Vagina (tissue), 2 donors: ENCODE results near the gene ALAD. TPM values are rescaled to one million over a fixed set of nuclear protein-coding genes. Genes with fewer than 3 reads are reported as not detected.
"Not testable (repeated sequence)": the region's sequence is repeated elsewhere in the genome, so short reads cannot be mapped to it uniquely, and the experiment has no call there.

Experiments used
- DNase-seq, 2 donors: peaks; one replicate each; pipeline ENCODE4 v3.0.0-alpha.2; 2017; ENCODE audit errors: extremely low spot score in 2 of 2
- H3K27ac ChIP-seq: fragments of 200-600 bp; sonication (generic); one replicate; pipeline ENCODE4 v1.5.1; 2019
- H3K27me3 ChIP-seq: fragments of 200-600 bp; sonication (generic); one replicate; pipeline ENCODE4 v1.5.1; 2019
- H3K36me3 ChIP-seq, 2 donors: fragments of 200-600 bp; sonication (generic); one replicate each; pipeline ENCODE4 v1.5.1; 2017 to 2019
- H3K4me1 ChIP-seq: fragments of 200-600 bp; sonication (generic); one replicate; pipeline ENCODE4 v1.5.1; 2019
- H3K4me3 ChIP-seq, 2 donors: fragments of 200-600 bp; sonication (generic); 1 replicate in 1 of 2; 2 replicates in 1 of 2; pipeline ENCODE4 v1.5.1; 2016 to 2019
- H3K9me3 ChIP-seq: fragments of 200-600 bp; sonication (generic); one replicate; pipeline ENCODE4 v1.5.1; 2019
- CTCF ChIP-seq, 3 experiments: fragments of 450-650 bp in 2 of 3; fragments of 200-600 bp in 1 of 3; sonication (generic) in 1 of 3; IDR thresholded peaks; one replicate each; pipeline ENCODE4 v1.5.1; 2017 to 2019; ENCODE audit warnings: antibody characterized with exemption in 3 of 3, mild to moderate bottlenecking in 2 of 3, moderate library complexity in 2 of 3
- POLR2A ChIP-seq, 2 donors: fragments of 450-650 bp; IDR thresholded peaks; one replicate each; pipeline ENCODE4 v1.6.1; 2017; ENCODE audit warnings: antibody characterized with exemption in 2 of 2, mild to moderate bottlenecking in 2 of 2, moderate library complexity in 2 of 2
- POLR2AphosphoS5 ChIP-seq, 2 donors: sonication (generic); formaldehyde crosslinking; IDR thresholded peaks; one replicate each; pipeline ENCODE4 v1.9.0; 2017; ENCODE audit warnings: antibody characterized with exemption in 2 of 2, mild to moderate bottlenecking in 2 of 2, low read depth in 1 of 2; ENCODE audit not compliant: insufficient read depth in 1 of 2
- intact Hi-C: fragments of 100-400 bp; cut with DNase I; formaldehyde crosslinking; loops from one replicate; pipeline ENCODE4 v1.15.1; 2023
- total RNA-seq: library from RNA; depleted of rRNA; stranded (reverse); fragments of >200 nt; gene quantifications from one replicate; pipeline ENCODE4 v1.2.3, GENCODE V29; 2016

The ALAD gene
- total RNA-seq, 1 donor from 2014 or later, result 29.5 TPM

GRCh38 chr9:113409883-113410206, 8.8 kb upstream of the ALAD start:
- TF ChIP-seq POLR2A (IDR thresholded peaks at IDR 0.05) (no peak), POLR2AphosphoS5 (IDR thresholded peaks at IDR 0.05; ENCODE audit: insufficient read depth in 1 of 2, low read depth in 1 of 2) (no peak), CTCF (IDR thresholded peaks at IDR 0.05) (no peak)
- peaks cover 0 to 5% of the 10 kb centered on the region in 2 donors for H3K36me3 ChIP-seq
- DNase-seq, result peak in 1 of 2 donors; percentile 93
- intact Hi-C loops, result no loop called here
- no peaks in the 10 kb centered on the region for H3K27me3 ChIP-seq
- H3K27ac ChIP-seq, result peak overlapping the region; percentile 97
- H3K4me3 ChIP-seq, result peak overlapping the region; percentile 66 to 85
- H3K4me1 ChIP-seq, result peaks cover 16% of the 10 kb centered on the region
- H3K9me3 ChIP-seq, result no peaks in the 10 kb centered on the region

GRCh38 chr9:113409481-113409880, 8.4 kb upstream of the ALAD start:
- Histone ChIP-seq H3K9me3 (no peaks in the 10 kb centered on the region), H3K27ac (peak overlapping the region; percentile 97), H3K4me1 (peaks cover 16% of the 10 kb centered on the region), H3K36me3 (peaks cover 0 to 5% of the 10 kb centered on the region in 2 donors), H3K27me3 (no peaks in the 10 kb centered on the region), H3K4me3 (peak overlapping the region; percentile 66 to 85)
- TF ChIP-seq CTCF (IDR thresholded peaks at IDR 0.05) (no peak), POLR2A (IDR thresholded peaks at IDR 0.05) (no peak)
- intact Hi-C loops, result no loop called here
- DNase-seq, result no peak

GRCh38 chr9:113406873-113407511, 5.9 kb upstream of the ALAD start:
- Histone ChIP-seq H3K27ac (peak overlapping the region; percentile 32), H3K4me1 (peaks cover 17% of the 10 kb centered on the region)
- DNase-seq, H3K9me3 ChIP-seq, H3K4me3 ChIP-seq, H3K36me3 ChIP-seq, H3K27me3 ChIP-seq, intact Hi-C loops: not testable (repeated sequence)
- TF ChIP-seq CTCF (IDR thresholded peaks at IDR 0.05), result peak in 2 of 3 experiments; percentile 63 to 71

GRCh38 chr9:113406353-113406752, 5.3 kb upstream of the ALAD start:
- H3K4me3 ChIP-seq, DNase-seq, H3K27me3 ChIP-seq, H3K36me3 ChIP-seq, intact Hi-C loops, H3K9me3 ChIP-seq: not testable (repeated sequence)
- peak overlapping the region; percentile 32 for H3K27ac ChIP-seq
- H3K4me1 ChIP-seq, result peaks cover 23% of the 10 kb centered on the region

GRCh38 chr9:113403646-113404045, 2.6 kb upstream of the ALAD start:
- intact Hi-C loops, result no loop called here
- no peaks in the 10 kb centered on the region for H3K9me3 ChIP-seq
- no peaks in the 10 kb centered on the region for H3K27me3 ChIP-seq
- peaks cover 0 to 4% of the 10 kb centered on the region in 2 donors for H3K36me3 ChIP-seq
- no peak overlapping the region for H3K27ac ChIP-seq
- no peak for DNase-seq
- H3K4me3 ChIP-seq, result no peak overlapping the region
- TF ChIP-seq POLR2A (IDR thresholded peaks at IDR 0.05) (no peak), POLR2AphosphoS5 (IDR thresholded peaks at IDR 0.05; ENCODE audit: insufficient read depth in 1 of 2, low read depth in 1 of 2) (no peak), CTCF (IDR thresholded peaks at IDR 0.05) (no peak)
- peaks cover 31% of the 10 kb centered on the region for H3K4me1 ChIP-seq
